GM13976 (cell line): ENCODE data around the gene BFSP2.

ENCODE experiments used
- DNase-seq: peaks from one replicate; pipeline ENCODE4 v3.0.0; 2012; ENCODE audit warnings: low spot score
- in situ Hi-C: fragments of 300-500 bp; cut with MboI; formaldehyde crosslinking; loops from one replicate; pipeline ENCODE4 v1.12.0; 2022; ENCODE audit warnings: low sequenced_read_pairs, mixed read lengths, inconsistent platforms; ENCODE audit not compliant: unreplicated experiment
- TF ChIP-seq, protein P1 (sequence below): IDR thresholded peaks from 2 replicates; pipeline ENCODE4 v1.5.1; 2012; ENCODE audit warnings: borderline replicate concordance, mild to moderate bottlenecking; ENCODE audit not compliant: insufficient read depth; ENCODE audit errors: extremely low read depth, missing control alignments, control extremely low read depth

The BFSP2 gene

DNA sequence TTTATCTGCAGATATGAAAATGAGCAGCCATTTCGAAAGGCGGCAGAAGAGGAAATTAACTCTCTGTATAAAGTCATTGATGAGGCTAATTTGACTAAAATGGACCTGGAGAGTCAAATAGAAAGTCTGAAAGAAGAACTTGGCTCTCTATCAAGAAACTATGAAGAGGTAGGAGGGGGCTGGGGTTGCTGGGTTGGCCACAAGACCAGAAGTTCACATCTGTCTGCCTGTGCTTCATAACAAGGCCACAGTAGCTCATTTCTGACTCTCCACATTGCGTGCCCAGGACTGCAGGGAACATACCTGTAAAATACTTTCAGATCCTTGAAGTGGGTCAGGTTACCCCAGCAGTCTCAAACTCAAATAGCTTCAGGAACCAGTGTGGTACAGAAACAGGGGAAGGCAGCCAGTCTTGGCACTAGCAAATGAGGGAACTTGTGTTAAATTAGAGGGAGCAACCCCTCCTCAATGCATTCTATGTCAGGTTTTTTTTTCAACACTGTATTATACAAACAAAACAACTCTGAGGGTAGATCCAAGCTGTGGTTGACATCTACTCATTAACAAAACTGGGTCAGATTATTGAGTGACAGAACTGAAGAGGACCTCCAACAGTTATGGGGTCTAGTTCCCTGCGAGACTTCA is 48.7 kb downstream of the BFSP2 start:
- TF ChIP-seq, protein P1, sequence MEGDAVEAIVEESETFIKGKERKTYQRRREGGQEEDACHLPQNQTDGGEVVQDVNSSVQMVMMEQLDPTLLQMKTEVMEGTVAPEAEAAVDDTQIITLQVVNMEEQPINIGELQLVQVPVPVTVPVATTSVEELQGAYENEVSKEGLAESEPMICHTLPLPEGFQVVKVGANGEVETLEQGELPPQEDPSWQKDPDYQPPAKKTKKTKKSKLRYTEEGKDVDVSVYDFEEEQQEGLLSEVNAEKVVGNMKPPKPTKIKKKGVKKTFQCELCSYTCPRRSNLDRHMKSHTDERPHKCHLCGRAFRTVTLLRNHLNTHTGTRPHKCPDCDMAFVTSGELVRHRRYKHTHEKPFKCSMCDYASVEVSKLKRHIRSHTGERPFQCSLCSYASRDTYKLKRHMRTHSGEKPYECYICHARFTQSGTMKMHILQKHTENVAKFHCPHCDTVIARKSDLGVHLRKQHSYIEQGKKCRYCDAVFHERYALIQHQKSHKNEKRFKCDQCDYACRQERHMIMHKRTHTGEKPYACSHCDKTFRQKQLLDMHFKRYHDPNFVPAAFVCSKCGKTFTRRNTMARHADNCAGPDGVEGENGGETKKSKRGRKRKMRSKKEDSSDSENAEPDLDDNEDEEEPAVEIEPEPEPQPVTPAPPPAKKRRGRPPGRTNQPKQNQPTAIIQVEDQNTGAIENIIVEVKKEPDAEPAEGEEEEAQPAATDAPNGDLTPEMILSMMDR: no peak
- in situ Hi-C loops: no loop called here
- DNase-seq: peak; percentile 73

DNA sequence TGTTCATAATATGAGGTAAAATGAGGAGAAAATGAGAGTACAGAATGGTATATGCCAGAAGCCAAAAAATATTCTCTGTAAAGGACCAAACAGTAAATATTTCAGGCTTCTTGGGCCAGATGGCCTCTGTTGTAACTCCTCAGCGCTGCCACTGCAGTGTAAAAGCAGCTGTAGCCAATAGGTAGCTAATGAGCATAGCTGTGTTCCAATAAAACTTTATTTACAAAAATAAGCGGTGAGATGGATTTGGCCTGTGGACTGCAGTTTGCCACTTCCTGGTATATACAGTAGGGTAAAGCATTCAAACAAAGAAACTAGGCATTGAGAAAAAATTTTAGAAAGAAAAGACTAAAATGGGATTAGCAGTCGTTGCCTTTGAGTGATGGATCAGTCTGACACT is 51.5 kb downstream of the BFSP2 start:
- DNase-seq: no peak
- in situ Hi-C loops: no loop called here
- TF ChIP-seq, protein P1: no peak

DNA sequence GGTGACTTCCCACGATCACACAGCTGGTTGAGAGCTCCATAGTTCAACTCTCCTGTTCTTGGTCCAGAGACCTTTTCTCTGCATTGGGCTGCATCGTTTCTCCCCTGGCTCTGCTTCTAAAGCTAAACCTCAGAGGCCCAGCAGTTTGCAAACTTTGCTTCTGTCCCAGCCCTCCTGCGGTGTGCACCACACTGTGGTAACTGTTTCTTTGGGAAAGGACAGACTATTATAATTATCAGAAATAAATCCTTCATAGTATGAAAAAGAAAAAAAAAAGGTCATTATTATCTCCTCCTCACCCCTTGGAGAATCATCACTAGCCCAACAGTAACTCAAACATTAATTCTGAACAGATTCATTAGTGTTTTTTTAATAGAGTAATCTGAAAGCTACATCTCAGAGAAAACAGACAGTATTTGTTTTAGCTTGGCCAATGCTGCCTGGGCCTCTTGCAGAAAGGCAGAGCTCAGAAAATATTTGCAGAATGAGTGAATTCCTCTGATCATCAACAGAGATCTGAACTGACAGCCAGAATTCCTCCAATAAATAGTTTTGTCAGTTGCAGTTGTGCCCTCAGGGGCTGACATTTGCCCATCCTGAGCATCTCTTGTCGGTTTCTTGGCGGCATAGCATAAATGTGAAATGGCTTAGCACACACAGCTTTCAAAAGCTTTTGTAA is 52.9 kb downstream of the BFSP2 start:
- no peak for DNase-seq
- in situ Hi-C loops: no loop called here
- TF ChIP-seq, protein P1: no peak

DNA sequence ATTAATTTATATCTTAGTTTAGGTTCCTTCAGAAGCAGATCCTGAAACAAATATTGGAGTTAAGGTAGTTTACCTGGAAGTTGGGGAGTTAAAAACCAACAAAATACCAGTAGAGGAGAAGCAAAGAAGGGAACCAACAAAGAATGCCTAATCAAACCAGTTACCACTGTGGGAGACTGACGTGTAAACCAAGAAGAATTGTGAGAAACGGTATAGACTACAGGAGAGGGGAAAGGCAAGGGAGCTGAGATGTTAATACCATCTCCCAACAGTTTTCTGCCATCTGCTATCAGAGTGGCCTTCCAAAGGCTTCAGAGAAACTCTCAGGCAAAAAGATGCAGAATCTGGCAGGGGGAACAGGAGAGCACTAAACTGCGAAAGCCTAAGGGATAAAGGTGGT is 53.5 kb downstream of the BFSP2 start:
- in situ Hi-C loops: no loop called here
- TF ChIP-seq, protein P1: no peak
- DNase-seq: no peak

DNA sequence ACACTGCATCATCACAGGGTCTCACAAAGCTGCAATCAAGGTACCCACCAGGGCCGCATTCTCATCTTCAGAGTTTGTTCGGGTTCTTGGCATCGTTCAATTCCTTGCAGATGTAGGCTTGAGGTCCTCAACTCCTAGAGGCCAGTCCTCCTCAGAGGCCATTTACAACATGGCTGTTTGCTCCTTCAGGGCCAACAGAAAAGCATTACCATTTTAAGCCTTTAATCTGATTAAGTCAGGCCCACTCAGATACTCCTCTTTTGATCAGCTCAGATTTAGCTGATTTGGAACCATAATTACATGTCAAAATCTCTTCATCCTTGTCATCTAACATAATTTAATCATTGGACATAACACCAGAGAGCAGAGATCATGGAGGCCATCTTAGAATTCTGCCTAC is 55.4 kb downstream of the BFSP2 start:
- in situ Hi-C loops: no loop called here
- DNase-seq: no peak
- TF ChIP-seq, protein P1: no peak

DNA sequence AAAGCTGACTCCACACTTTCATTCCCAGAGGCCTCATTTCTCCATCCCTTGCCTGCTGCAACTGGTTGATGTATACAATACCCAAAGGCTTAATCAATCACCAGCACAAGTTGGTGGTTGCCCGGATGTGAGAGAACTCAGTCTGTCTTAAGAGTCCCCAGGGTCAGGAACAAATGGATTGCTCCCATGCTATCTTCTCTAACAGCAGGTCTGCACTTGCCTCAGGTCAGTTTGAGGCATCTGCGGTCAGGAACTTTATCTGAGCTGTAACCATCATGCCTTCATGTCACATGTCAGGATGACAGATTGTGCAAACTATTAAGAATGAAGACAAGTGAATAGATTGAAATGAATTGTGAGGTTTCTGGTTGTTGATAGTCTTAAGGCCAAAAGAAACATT is 56.1 kb downstream of the BFSP2 start:
- no peak for DNase-seq
- in situ Hi-C loops: no loop called here
- TF ChIP-seq, protein P1: no peak
